GM12878 (cell line): Measurements from ENCODE around the gene SEL1L2. TPM values are rescaled to one million over a fixed set of nuclear protein-coding genes. Genes with fewer than 3 reads are reported as not detected.

ENCODE experiments used
- ATAC-seq: fragments of 200-7000 bp; cut with Tn5 transposase; 3 replicates; pipeline ENCODE4 v1.9.1; 2020; ENCODE audit warnings: mild to moderate bottlenecking, moderate library complexity
- BruUV-seq: library from RNA; stranded (reverse); fragments of 400-500 nt; replicated peaks from 2 replicates; lab custom pipeline; 2021; lab: Mats Ljungman, UMichigan
- CTCF ChIA-PET: fragments of 300-600 bp; sonication (Branson Sonifier 250); formaldehyde crosslinking; extraction: SDS; loops from one replicate; lab custom pipeline; 2021; ENCODE audit warnings: inconsistent platforms; lab: Yijun Ruan, JAX
- POLR2A ChIA-PET: fragments of 350-600 bp; formaldehyde crosslinking; extraction: SDS; loops from one replicate; lab custom pipeline; 2021; ENCODE audit warnings: inconsistent platforms; lab: Charles Lee
- RAD21 ChIA-PET: fragments of 300-600 bp; sonication (Branson Sonifier 250); formaldehyde crosslinking; loops from one replicate; lab custom pipeline; 2023; ENCODE audit warnings: antibody characterized with exemption; ENCODE audit not compliant: unreplicated experiment; lab: Charles Lee
- SMC1A ChIA-PET: fragments of 300-600 bp; sonication (Branson Sonifier 250); formaldehyde crosslinking; loops from one replicate; lab custom pipeline; 2023; ENCODE audit not compliant: unreplicated experiment, uncharacterized antibody; lab: Charles Lee
- DNase-seq: peaks from one replicate; pipeline ENCODE4 v3.0.0-alpha.2; 2011; ENCODE audit warnings: low read depth, low spot score
- FAIRE-seq: peaks from 3 replicates; lab custom pipeline; 2011; peaks lifted over from hg19 to GRCh38; lab: Jason Lieb, UNC
- H2AFZ ChIP-seq: 2 replicates; pipeline ENCODE4 v1.6.0; 2011; ENCODE audit warnings: low read depth, low read length, control low read depth; ENCODE audit not compliant: control insufficient read depth
- H3K27ac ChIP-seq: 2 replicates; pipeline ENCODE4 v1.5.1; 2011; ENCODE audit warnings: control low read depth; ENCODE audit not compliant: control insufficient read depth, insufficient read depth
- H3K27me3 ChIP-seq, 2 experiments: replicated peaks in 1 of 2; 2 replicates each; pipeline versions ENCODE4 v1.6.0 to v1.6.1; 2011; ENCODE audit warnings: low read length in 1 of 2; ENCODE audit not compliant: control insufficient read depth in 2 of 2, insufficient read depth in 2 of 2
- H3K36me3 ChIP-seq, 2 experiments: 2 replicates each; pipeline ENCODE4 v1.5.1; 2011; ENCODE audit warnings: low read length in 1 of 2; ENCODE audit not compliant: control insufficient read depth in 2 of 2, insufficient read depth in 2 of 2
- H3K4me1 ChIP-seq: 2 replicates; pipeline ENCODE4 v1.6.1; 2011; ENCODE audit warnings: mild to moderate bottlenecking, low read length, moderate library complexity, mixed read lengths; ENCODE audit not compliant: control insufficient read depth, insufficient read depth
- H3K4me2 ChIP-seq: 2 replicates; pipeline ENCODE4 v1.6.0; 2011; ENCODE audit warnings: control low read depth; ENCODE audit not compliant: control insufficient read depth, insufficient read depth
- H3K4me3 ChIP-seq: fragments of 200-600 bp; sonication (generic); 2 replicates; pipeline ENCODE4 v1.5.1; 2016
- H3K79me2 ChIP-seq: 2 replicates; pipeline ENCODE4 v1.6.0; 2011; ENCODE audit warnings: low read length; ENCODE audit not compliant: control insufficient read depth, insufficient read depth
- H3K9ac ChIP-seq: 2 replicates; pipeline ENCODE4 v1.8.0; 2011; ENCODE audit warnings: low read length, control low read depth, mixed read lengths; ENCODE audit not compliant: control insufficient read depth, insufficient read depth
- H3K9me3 ChIP-seq: replicated peaks from 3 replicates; pipeline ENCODE4 v1.5.1; 2011; ENCODE audit warnings: mild to moderate bottlenecking, low read length; ENCODE audit not compliant: control insufficient read depth, insufficient read depth
- H4K20me1 ChIP-seq: 2 replicates; pipeline ENCODE4 v1.6.0; 2011; ENCODE audit not compliant: control insufficient read depth, insufficient read depth
- ATF2 ChIP-seq: IDR thresholded peaks from 2 replicates; pipeline ENCODE4 v1.6.1; 2012; ENCODE audit warnings: low read length, inconsistent platforms
- BCLAF1 ChIP-seq: fragments of 450-650 bp; IDR thresholded peaks from 2 replicates; pipeline ENCODE4 v1.6.1; 2017; ENCODE audit warnings: antibody characterized with exemption, mild to moderate bottlenecking, moderate library complexity
- CTCF ChIP-seq, 3 experiments: IDR thresholded peaks in 2 of 3; conservative IDR thresholded peaks in 1 of 3; 2 replicates each; pipeline ENCODE4 v1.5.1; 2011; ENCODE audit warnings: low read depth in 3 of 3, low read length in 3 of 3, mild to moderate bottlenecking in 3 of 3, control low read depth in 2 of 3, moderate library complexity in 2 of 3, inconsistent platforms in 1 of 3, mixed read lengths in 1 of 3; ENCODE audit not compliant: control insufficient read depth in 2 of 3, insufficient read depth in 1 of 3; ENCODE audit errors: extremely low read depth in 1 of 3
- ELK1 ChIP-seq: IDR thresholded peaks from 2 replicates; pipeline ENCODE4 v1.6.1; 2012; ENCODE audit warnings: low read depth, low read length, improper control_type of control experiment
- ETV6 ChIP-seq, 2 experiments: fragments of 450-650 bp in 1 of 2; IDR thresholded peaks in 1 of 2; conservative IDR thresholded peaks in 1 of 2; 2 replicates each; pipeline ENCODE4 v1.6.1; 2014; ENCODE audit warnings: antibody characterized with exemption in 1 of 2, borderline replicate concordance in 1 of 2, low read depth in 1 of 2, mild to moderate bottlenecking in 1 of 2, moderate library complexity in 1 of 2
- MYC ChIP-seq: IDR thresholded peaks from 2 replicates; pipeline ENCODE4 v1.6.1; 2011; ENCODE audit warnings: mild to moderate bottlenecking, low read length, moderate library complexity, inconsistent platforms; ENCODE audit not compliant: insufficient read depth, insufficient replicate concordance, insufficient read length, severe bottlenecking
- ZNF384 ChIP-seq: IDR thresholded peaks from 2 replicates; pipeline ENCODE4 v1.6.1; 2012; ENCODE audit warnings: low read depth, mild to moderate bottlenecking, low read length, improper control_type of control experiment, borderline replicate concordance
- WGBS: methylation state at CpG from one replicate; pipeline ENCODE4 v1.1.6; 2016; ENCODE audit warnings: low lambda C conversion rate; ENCODE audit not compliant: insufficient replicate concordance, insufficient coverage; ENCODE audit errors: missing lambda C conversion rate; 5-methylcytosine and 5-hydroxymethylcytosine counted together
- in situ Hi-C: fragments of 300-500 bp; cut with MboI; formaldehyde crosslinking; loops from 9 replicates; pipeline ENCODE4 v1.14.3; 2018; ENCODE audit warnings: mixed read lengths
- intact Hi-C: fragments of 100-400 bp; cut with micrococcal nuclease; formaldehyde crosslinking; loops from one replicate; pipeline ENCODE4 v1.14.2; 2022; ENCODE audit not compliant: unreplicated experiment
- polyA plus RNA-seq, 11 experiments: library from polyadenylated mRNA; depleted of rRNA in 4 of 11; unstranded in 6 of 11; stranded (reverse) in 5 of 11; fragments of >200 nt; fragmentation: Nextera tagmentation in 4 of 11; fragmentation: Illumina TruSeq in 1 of 11; extraction: Ambion mirVana in 4 of 11; extraction: Trizol in 1 of 11; gene quantifications; 1 replicate in 1 of 11; 2 replicates in 10 of 11; pipeline versions ENCODE4 v1.2.1 to v1.2.3, GENCODE V29; 2011 to 2016; ENCODE audit warnings: inconsistent platforms in 2 of 11, missing spikeins in 2 of 11, low read depth in 1 of 11
- total RNA-seq, 4 experiments: library from RNA; depleted of rRNA in 3 of 4; stranded (reverse); fragments of >200 nt in 3 of 4; fragmentation: Illumina TruSeq in 1 of 4; extraction: Trizol in 1 of 4; gene quantifications; 2 replicates each; pipeline versions ENCODE4 v1.2.1 to v1.2.3, GENCODE V29; 2013 to 2021

The SEL1L2 gene
- total and polyA plus RNA-seq, 10 of the 15 experiments (the other 5 are each of a cell fraction or from before 2014, with no cell fraction given), result not detected

GRCh38 chr20:13868331-13868730 lies 122.1 kb downstream of the SEL1L2 start:
- H3K36me3 ChIP-seq, result no peaks in the 10 kb centered on the region
- SMC1A ChIA-PET, result no interaction called here
- no peaks in the 10 kb centered on the region for H4K20me1 ChIP-seq
- TF ChIP-seq MYC, result no peak
- no peak for TF ChIP-seq ZNF384
- intact Hi-C loops (no loop called here), in situ Hi-C loops (no loop called here)
- DNase-seq (no peak), ATAC-seq (no peak), FAIRE-seq (no peak)
- 54% methylated on average over 3 of the region's 4 CpGs for WGBS
- POLR2A ChIA-PET, result no interaction called here
- no peaks in the 10 kb centered on the region for H3K4me1 ChIP-seq
- H3K9me3 ChIP-seq, result no peaks in the 10 kb centered on the region
- H3K79me2 ChIP-seq, result no peaks in the 10 kb centered on the region
- no peak overlapping the region for H3K27ac ChIP-seq
- no peaks in the 10 kb centered on the region for H3K27me3 ChIP-seq
- BruUV-seq, result no TSS peak
- H2AFZ ChIP-seq, result no peak overlapping the region
- CTCF ChIA-PET, result interaction anchor here (1.4 kb wide), 1 partner anchor 11 kb away, joined by 3 read pairs; no protein-coding TSS in a partner anchor
- H3K4me2 ChIP-seq, result no peak overlapping the region
- RAD21 ChIA-PET, result no interaction called here
- no peak overlapping the region for H3K4me3 ChIP-seq
- no peak overlapping the region for H3K9ac ChIP-seq

GRCh38 chr20:13865791-13866351 lies 124.5 kb downstream of the SEL1L2 start:
- Histone ChIP-seq H3K36me3 (no peaks in the 10 kb centered on the region), H3K27me3 (no peaks in the 10 kb centered on the region), H4K20me1 (no peaks in the 10 kb centered on the region), H3K4me3 (no peak overlapping the region), H3K4me1 (no peaks in the 10 kb centered on the region), H3K79me2 (no peaks in the 10 kb centered on the region), H3K9me3 (no peaks in the 10 kb centered on the region), H3K27ac (no peak overlapping the region), H3K4me2 (no peak overlapping the region), H3K9ac (no peak overlapping the region), H2AFZ (no peak overlapping the region)
- intact Hi-C loops, result no loop called here
- ATAC-seq, result no peak
- DNase-seq, result no peak
- ChIA-PET POLR2A (no interaction called here), RAD21 (no interaction called here), SMC1A (interaction anchor here (1.3 kb wide), 1 partner anchor 48 kb away, joined by 3 read pairs; no protein-coding TSS in a partner anchor), CTCF (interaction anchor here (1.4 kb wide), 1 partner anchor 9 kb away, joined by 3 read pairs; no protein-coding TSS in a partner anchor)
- WGBS, result 48% methylated on average over 5 of the region's 5 CpGs
- BruUV-seq, result no TSS peak
- in situ Hi-C loops, result no loop called here
- FAIRE-seq, result no peak
- TF ChIP-seq ATF2 (no peak), CTCF (IDR thresholded peaks at IDR 0.05 in 2 of 3, conservative IDR thresholded peaks at IDR 0.05 in 1 of 3; ENCODE audit: control insufficient read depth in 2 of 3, extremely low read depth in 1 of 3, insufficient read depth in 1 of 3, low read depth in 3 of 3, low read length in 3 of 3) (no peak), ETV6 (conservative IDR thresholded peaks at IDR 0.05 in 1 of 2, IDR thresholded peaks at IDR 0.05 in 1 of 2; ENCODE audit: borderline replicate concordance in 1 of 2, low read depth in 1 of 2) (no peak), BCLAF1 (no peak), ELK1 (no peak)
